Suprapubic skin (tissue), 4 donors: ENCODE results near the gene SMARCA2. TPM values are rescaled to one million over a fixed set of nuclear protein-coding genes. Genes with fewer than 3 reads are reported as not detected.

Experiments used
- DNase-seq, 2 donors: peaks; one replicate each; pipeline ENCODE4 v3.0.0-alpha.2; 2019; ENCODE audit warnings: low spot score in 2 of 2
- H3K27ac ChIP-seq: fragments of 200-600 bp; sonication (generic); one replicate; pipeline ENCODE4 v1.5.1; 2019
- H3K27me3 ChIP-seq: fragments of 200-600 bp; sonication (generic); one replicate; pipeline ENCODE4 v1.5.1; 2019
- H3K36me3 ChIP-seq: fragments of 200-600 bp; sonication (generic); one replicate; pipeline ENCODE4 v1.5.1; 2019
- H3K4me1 ChIP-seq: fragments of 200-600 bp; sonication (generic); one replicate; pipeline ENCODE4 v1.5.1; 2019
- H3K4me3 ChIP-seq: fragments of 200-600 bp; sonication (generic); one replicate; pipeline ENCODE4 v1.5.1; 2019; ENCODE audit warnings: mild to moderate bottlenecking
- H3K9me3 ChIP-seq: fragments of 200-600 bp; sonication (generic); one replicate; pipeline ENCODE4 v1.5.1; 2019
- EP300 ChIP-seq: sonication (generic); formaldehyde crosslinking; IDR thresholded peaks from one replicate; pipeline ENCODE4 v1.6.1; 2017; ENCODE audit warnings: antibody characterized with exemption
- POLR2A ChIP-seq, 2 donors: fragments of 450-650 bp; IDR thresholded peaks; one replicate each; pipeline ENCODE4 v1.6.1; 2017; ENCODE audit warnings: antibody characterized with exemption in 2 of 2, mild to moderate bottlenecking in 2 of 2, moderate library complexity in 2 of 2
- POLR2AphosphoS5 ChIP-seq, 3 donors: sonication (generic); formaldehyde crosslinking; IDR thresholded peaks; one replicate each; pipeline ENCODE4 v1.6.1; 2017; ENCODE audit warnings: antibody characterized with exemption in 3 of 3
- WGBS: methylation state at CpG from one replicate; pipeline ENCODE4 v1.1.5; 2018; 5-methylcytosine and 5-hydroxymethylcytosine counted together
- total RNA-seq, 4 donors: library from RNA; depleted of rRNA; stranded (reverse); fragments of >200 nt; gene quantifications; one replicate each; pipeline ENCODE4 v1.1.0, GENCODE V29; 2016
- TF ChIP-seq, protein P1 (sequence below), 2 donors: fragments of 200-600 bp in 1 of 2; fragments of 450-650 bp in 1 of 2; sonication (generic) in 1 of 2; IDR thresholded peaks; one replicate each; pipeline ENCODE4 v1.5.1; 2016 to 2019; ENCODE audit warnings: antibody characterized with exemption in 2 of 2, mild to moderate bottlenecking in 1 of 2, moderate library complexity in 1 of 2

SMARCA2 gene
- total RNA-seq, 4 donors from 2014 or later, result 88.9 to 236 (median 140) TPM

DNA sequence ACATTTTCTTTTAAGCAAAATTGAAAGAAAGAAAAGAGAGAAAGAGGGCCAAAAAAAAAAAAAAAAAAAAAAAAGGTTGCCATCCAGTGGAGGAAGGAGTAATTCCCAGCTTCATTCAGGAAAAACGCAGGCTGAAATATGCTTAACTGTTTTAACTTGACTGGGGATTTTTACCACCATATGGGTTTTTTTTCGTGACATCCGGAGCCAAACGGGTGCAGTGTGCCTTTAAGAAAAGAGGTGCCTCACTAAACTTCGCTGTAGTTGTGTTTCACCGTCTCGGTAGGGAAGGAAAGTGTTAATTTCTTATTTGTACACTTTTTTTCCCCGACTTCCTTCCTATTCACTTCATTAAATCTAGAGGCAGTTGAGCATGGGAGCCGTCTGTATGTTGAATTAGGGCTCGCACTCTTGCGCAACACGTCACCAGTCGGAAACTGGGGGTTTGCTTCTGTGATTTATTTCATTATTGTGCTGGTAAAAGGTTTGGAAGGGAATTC, 143.0 kb downstream of the SMARCA2 start:
- TF ChIP-seq POLR2A (IDR thresholded peaks at IDR 0.05), result no peak
- TF ChIP-seq EP300, result no peak
- TF ChIP-seq, protein P1, sequence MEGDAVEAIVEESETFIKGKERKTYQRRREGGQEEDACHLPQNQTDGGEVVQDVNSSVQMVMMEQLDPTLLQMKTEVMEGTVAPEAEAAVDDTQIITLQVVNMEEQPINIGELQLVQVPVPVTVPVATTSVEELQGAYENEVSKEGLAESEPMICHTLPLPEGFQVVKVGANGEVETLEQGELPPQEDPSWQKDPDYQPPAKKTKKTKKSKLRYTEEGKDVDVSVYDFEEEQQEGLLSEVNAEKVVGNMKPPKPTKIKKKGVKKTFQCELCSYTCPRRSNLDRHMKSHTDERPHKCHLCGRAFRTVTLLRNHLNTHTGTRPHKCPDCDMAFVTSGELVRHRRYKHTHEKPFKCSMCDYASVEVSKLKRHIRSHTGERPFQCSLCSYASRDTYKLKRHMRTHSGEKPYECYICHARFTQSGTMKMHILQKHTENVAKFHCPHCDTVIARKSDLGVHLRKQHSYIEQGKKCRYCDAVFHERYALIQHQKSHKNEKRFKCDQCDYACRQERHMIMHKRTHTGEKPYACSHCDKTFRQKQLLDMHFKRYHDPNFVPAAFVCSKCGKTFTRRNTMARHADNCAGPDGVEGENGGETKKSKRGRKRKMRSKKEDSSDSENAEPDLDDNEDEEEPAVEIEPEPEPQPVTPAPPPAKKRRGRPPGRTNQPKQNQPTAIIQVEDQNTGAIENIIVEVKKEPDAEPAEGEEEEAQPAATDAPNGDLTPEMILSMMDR (IDR thresholded peaks at IDR 0.05), result no peak
- TF ChIP-seq POLR2AphosphoS5 (IDR thresholded peaks at IDR 0.05), result no peak
- peak overlapping the region; percentile 87 for H3K27ac ChIP-seq
- no peaks in the 10 kb centered on the region for H3K9me3 ChIP-seq
- peak overlapping the region; percentile 46 for H3K4me3 ChIP-seq
- peaks cover 61% of the 10 kb centered on the region for H3K4me1 ChIP-seq
- H3K27me3 ChIP-seq, result no peaks in the 10 kb centered on the region
- 2% methylated on average over 13 of the region's 13 CpGs for WGBS
- no peaks in the 10 kb centered on the region for H3K36me3 ChIP-seq
- DNase-seq, result no peak

DNA sequence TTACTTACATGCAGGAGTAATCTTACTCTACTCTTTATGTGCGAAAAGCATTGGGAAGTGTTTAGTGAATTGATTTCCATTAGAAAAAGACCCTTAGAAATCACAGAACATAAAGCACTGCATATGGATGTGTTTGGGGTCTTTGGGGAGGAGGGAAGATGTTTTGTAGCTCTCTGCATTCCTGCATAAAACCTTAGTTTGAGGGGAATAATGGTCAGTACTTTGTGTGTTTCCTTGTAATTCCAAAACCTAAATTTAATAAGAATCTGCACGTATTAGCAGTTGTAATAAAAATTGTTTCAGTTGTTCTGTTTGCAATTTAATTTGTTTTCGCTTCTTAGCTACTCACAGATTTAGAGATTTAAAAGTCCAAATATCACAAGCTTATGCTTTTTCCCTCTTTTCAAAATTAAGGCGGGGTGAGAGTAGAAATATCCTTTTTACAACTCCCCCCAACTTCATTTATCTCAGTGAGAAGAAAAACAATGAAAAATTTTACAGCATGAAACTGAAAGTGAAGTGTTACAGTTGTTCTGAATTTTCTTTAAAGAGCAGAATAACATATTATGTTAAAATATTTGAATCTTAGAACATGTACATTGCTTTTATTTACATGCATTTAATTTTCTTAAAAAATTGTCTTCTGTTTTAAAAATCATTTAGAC, 143.8 kb downstream of the SMARCA2 start:
- H3K4me1 ChIP-seq, result peaks cover 53% of the 10 kb centered on the region
- H3K4me3 ChIP-seq, result peak overlapping the region; percentile 46
- TF ChIP-seq EP300, result no peak
- TF ChIP-seq POLR2AphosphoS5 (IDR thresholded peaks at IDR 0.05), result no peak
- TF ChIP-seq, protein P1 (IDR thresholded peaks at IDR 0.05), result no peak
- no peak for TF ChIP-seq POLR2A (IDR thresholded peaks at IDR 0.05)

DNA sequence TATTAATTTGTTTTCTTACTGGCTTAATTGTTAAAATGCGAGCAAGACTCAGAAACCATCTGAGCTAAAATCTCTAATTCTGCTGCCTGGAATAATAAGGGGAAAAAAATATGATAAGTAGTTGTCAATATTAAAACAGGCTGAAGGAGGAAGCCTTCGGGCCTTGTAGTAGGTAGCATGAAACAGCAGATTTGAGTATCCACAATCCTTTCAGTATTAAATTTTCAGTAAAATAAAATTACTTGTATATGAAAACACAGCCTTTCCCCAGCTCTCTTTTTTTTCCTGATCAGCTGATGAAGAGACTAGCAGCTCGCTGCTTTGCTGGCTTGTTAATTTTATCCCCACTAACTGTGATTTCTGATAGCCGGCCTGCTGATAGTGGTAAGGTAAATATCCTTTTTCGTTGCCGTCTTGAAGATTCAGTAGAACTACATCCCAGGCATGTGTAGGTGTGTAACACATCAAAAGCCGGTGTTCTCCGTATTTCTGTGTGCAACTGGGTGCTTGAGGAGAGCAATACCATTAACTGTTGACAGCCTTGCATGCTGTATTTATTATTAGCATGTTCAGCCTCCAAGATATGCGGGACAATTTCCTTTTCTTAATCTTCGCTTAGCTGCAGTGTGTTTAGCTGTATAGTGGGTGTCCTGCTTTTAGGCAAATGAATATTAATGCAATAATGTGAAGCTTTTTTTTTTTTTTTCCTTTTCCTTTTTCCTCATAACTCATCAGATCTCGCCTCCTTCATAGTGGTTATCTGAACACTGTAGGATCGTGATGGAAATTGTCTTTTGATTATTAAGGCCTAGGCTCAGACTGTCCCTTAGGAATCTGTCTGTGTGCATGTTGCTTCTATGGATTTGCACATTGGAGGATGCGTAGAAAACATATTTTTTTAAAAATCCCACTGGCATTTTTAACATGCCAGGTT, 144.6 kb downstream of the SMARCA2 start:
- DNase-seq, result no peak
- Histone ChIP-seq H3K9me3 (no peaks in the 10 kb centered on the region), H3K27me3 (no peaks in the 10 kb centered on the region), H3K4me3 (peak overlapping the region; percentile 46), H3K36me3 (peaks cover 8% of the 10 kb centered on the region), H3K27ac (peak overlapping the region; percentile 87), H3K4me1 (peaks cover 50% of the 10 kb centered on the region)
- 11% methylated on average over 13 of the region's 13 CpGs for WGBS
- TF ChIP-seq EP300, result no peak
- TF ChIP-seq POLR2A (IDR thresholded peaks at IDR 0.05), result no peak
- no peak for TF ChIP-seq POLR2AphosphoS5 (IDR thresholded peaks at IDR 0.05)
- TF ChIP-seq, protein P1 (IDR thresholded peaks at IDR 0.05), result no peak

More for the DNA sequence above, 143.8 kb downstream of the SMARCA2 start:
- peak overlapping the region; percentile 87 for H3K27ac ChIP-seq
- no peak for DNase-seq
- no peaks in the 10 kb centered on the region for H3K27me3 ChIP-seq
- no peaks in the 10 kb centered on the region for H3K9me3 ChIP-seq
- 8% methylated on average over 4 of the region's 4 CpGs for WGBS
- H3K36me3 ChIP-seq, result peaks cover 7% of the 10 kb centered on the region

DNA sequence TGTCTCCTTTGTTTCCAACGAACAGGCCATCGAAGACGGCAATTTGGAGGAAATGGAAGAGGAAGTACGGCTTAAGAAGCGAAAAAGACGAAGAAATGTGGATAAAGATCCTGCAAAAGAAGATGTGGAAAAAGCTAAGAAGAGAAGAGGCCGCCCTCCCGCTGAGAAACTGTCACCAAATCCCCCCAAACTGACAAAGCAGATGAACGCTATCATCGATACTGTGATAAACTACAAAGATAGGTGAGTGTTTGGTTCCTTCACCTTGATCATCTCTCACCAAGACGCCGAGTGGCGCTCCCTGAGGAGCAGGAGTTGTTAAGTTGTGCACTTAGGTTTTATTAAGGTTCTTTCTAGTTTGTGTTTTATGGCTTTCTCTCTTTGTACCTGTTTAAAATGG, 146.5 kb downstream of the SMARCA2 start:
- peaks cover 44% of the 10 kb centered on the region for H3K4me1 ChIP-seq
- TF ChIP-seq EP300 (no peak), POLR2A (IDR thresholded peaks at IDR 0.05) (no peak), POLR2AphosphoS5 (IDR thresholded peaks at IDR 0.05) (no peak)
- TF ChIP-seq, protein P1 (IDR thresholded peaks at IDR 0.05), result no peak

More for the DNA sequence above, 146.5 kb downstream of the SMARCA2 start:
- H3K36me3 ChIP-seq, result peaks cover 8% of the 10 kb centered on the region
- H3K27ac ChIP-seq, result no peak overlapping the region
- no peak for DNase-seq
- 88% methylated on average over 13 of the region's 13 CpGs for WGBS
- no peaks in the 10 kb centered on the region for H3K9me3 ChIP-seq
- no peak overlapping the region for H3K4me3 ChIP-seq
- no peaks in the 10 kb centered on the region for H3K27me3 ChIP-seq
